ENCODE data around the gene SETD5.

DNA sequence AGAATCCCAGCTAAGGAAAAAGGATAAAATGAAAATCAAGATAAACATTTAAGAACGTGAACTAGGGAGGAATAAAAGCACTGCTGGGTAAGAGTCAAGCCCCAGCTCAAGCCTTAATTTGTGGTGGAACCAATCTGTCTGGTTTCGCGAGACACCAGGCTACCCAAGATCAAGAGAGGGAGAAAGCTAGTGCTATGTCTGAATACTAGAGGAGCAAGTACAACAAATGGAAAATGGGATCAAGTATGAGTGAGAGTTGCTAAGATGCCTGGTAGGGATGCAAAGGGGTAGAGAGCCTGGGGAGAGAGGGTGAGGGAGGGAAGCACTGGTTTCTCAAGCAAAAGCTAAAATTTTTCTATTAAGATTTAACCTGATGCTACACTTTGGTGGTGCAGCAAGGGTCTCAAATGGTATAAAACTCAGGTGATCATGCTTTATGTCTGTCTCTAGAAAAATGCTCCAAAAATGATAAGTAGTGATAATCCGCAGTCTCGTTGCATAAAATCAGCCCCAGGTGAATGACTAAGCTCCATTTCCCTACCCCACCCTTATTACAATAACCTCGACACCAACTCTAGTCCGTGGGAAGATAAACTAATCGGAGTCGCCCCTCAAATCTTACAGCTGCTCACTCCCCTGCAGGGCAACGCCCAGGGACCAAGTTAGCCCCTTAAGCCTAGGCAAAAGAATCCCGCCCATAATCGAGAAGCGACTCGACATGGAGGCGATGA, 1.7 kb upstream of the SETD5 start:
- TF ChIP-seq, protein P1, sequence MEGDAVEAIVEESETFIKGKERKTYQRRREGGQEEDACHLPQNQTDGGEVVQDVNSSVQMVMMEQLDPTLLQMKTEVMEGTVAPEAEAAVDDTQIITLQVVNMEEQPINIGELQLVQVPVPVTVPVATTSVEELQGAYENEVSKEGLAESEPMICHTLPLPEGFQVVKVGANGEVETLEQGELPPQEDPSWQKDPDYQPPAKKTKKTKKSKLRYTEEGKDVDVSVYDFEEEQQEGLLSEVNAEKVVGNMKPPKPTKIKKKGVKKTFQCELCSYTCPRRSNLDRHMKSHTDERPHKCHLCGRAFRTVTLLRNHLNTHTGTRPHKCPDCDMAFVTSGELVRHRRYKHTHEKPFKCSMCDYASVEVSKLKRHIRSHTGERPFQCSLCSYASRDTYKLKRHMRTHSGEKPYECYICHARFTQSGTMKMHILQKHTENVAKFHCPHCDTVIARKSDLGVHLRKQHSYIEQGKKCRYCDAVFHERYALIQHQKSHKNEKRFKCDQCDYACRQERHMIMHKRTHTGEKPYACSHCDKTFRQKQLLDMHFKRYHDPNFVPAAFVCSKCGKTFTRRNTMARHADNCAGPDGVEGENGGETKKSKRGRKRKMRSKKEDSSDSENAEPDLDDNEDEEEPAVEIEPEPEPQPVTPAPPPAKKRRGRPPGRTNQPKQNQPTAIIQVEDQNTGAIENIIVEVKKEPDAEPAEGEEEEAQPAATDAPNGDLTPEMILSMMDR (conservative IDR thresholded peaks at IDR 0.05; ENCODE audit: low read depth in 2 of 2): no peak
- TF ChIP-seq, protein P2, sequence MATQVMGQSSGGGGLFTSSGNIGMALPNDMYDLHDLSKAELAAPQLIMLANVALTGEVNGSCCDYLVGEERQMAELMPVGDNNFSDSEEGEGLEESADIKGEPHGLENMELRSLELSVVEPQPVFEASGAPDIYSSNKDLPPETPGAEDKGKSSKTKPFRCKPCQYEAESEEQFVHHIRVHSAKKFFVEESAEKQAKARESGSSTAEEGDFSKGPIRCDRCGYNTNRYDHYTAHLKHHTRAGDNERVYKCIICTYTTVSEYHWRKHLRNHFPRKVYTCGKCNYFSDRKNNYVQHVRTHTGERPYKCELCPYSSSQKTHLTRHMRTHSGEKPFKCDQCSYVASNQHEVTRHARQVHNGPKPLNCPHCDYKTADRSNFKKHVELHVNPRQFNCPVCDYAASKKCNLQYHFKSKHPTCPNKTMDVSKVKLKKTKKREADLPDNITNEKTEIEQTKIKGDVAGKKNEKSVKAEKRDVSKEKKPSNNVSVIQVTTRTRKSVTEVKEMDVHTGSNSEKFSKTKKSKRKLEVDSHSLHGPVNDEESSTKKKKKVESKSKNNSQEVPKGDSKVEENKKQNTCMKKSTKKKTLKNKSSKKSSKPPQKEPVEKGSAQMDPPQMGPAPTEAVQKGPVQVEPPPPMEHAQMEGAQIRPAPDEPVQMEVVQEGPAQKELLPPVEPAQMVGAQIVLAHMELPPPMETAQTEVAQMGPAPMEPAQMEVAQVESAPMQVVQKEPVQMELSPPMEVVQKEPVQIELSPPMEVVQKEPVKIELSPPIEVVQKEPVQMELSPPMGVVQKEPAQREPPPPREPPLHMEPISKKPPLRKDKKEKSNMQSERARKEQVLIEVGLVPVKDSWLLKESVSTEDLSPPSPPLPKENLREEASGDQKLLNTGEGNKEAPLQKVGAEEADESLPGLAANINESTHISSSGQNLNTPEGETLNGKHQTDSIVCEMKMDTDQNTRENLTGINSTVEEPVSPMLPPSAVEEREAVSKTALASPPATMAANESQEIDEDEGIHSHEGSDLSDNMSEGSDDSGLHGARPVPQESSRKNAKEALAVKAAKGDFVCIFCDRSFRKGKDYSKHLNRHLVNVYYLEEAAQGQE (IDR thresholded peaks at IDR 0.05; ENCODE audit: unreplicated experiment): no peak

All from GM23338 (cell line).